Stimulated activated CD8-positive, alpha-beta memory T cell treated with anti-CD3 and anti-CD28 coated beads, Interleukin-7, amount 100 ng/mL, for 48 hours (primary cell): ENCODE data around the gene LRRTM1.

Experiments used
- DNase-seq, 2 donors: peaks; one replicate each; pipeline ENCODE4 v3.0.0-alpha.2; 2020; ENCODE audit warnings: low read depth in 1 of 2; ENCODE audit errors: extremely low read depth in 1 of 2

The LRRTM1 gene

DNA sequence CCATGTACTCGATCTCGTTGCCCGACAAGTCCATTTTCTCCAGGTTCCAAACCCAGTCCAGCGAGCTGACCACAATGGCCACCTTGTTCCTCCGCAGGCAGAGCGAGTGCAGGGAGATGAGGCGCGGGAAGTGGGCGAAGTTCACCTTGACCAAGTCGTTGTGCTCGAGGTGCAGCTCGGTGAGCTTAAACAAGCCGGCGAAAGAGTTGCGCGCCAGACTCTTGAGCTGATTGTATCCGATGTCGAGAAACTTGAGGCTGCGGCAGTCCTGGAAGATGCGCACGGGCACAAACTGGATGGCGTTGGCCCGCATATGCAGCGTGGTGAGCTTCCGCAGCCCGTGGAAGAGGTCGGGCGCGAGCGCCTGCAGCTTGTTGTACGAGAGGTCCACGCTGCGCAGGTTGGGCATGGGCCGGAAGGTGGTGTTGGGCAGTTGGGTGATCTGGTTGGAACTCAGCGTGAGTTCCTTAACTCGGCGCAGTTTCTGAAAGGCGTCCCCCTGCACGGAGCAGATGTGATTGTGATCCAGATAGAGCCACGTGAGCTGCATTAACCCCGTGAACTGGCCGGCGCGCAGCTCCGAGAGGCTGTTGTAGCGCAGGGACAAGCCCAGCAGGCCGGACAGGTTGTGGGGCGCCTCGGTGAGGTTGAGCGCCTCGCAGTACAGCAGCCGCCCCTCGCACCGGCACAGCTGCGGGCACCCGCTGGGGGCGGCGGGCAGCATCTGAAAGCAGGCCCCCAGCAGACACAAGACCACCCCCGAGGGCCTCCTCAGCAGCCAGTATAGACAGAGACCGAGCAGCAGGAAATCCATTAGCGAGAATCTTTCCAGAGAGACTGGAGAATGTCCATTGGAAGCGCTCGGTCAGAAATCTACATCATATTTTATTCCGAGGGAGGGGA lies 1.3 kb downstream of the LRRTM1 start:
- no peak for DNase-seq

DNA sequence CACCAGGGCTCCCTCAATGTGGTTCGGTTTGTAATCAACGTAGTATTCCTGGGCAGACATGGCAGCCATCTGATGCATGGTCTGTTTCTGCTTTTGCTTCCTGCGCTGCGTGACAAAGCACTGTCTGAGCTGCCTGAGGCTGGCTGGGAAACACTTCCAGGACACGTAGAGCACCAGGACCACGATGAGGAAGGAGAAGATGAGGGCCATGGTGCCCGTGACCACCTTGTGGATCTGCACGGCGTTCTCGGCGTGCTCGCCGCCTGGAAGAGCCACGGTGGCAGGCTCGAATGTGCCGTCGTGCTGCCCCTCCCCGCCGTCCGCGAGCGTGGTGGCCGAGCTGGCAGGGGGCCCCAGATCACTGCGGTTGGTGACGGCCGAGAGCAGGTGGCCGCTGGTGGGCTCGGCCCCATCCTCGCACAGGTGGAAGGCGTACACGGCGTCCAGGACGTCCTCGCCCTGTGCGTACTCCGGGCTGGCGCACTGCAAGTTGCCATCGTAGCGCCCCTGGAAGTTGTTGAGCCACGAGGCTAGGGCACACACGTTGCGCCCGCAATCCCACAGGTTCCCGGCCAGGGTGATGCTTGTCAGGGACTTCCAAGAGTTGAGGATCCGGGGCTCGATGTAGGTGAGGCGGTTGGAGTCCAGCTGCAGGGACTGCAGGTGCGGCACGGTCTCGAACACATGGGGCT lies 2.1 kb downstream of the LRRTM1 start:
- DNase-seq = no peak

DNA sequence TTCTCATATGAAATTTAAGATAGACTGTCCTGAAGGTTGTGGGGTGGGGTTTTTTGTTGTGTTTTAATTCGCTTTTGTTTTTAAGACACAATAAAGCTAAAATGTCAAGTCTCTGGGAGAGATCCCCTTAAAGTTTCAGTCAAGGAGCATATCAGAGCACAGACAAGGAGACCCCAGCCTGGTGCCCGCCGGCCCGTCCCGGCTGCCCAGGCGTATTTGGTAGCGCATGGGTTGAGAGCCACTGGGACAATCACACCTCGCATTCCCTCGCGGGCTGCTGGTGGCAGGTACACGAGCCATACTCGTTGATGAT lies 2.6 kb downstream of the LRRTM1 start:
- no peak for DNase-seq

DNA sequence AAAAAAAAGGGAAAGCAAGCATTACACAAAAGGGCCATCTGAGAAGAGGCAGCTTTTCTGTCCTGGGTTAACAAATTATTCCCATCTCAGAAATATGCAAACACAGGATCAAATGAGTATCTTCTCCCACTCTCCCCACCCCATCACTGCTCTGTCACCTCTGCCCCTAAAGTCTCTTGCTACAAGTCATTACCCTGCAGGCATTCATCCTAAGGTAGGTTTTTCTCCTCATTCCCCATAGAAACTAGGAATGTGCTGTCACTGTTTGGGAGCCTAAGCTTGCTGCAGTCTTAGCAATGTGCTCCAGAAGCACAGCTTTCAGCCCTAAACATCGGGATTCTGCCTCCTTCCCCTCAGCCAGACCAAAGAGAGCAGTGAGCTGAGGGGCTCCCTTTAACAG lies 3.6 kb downstream of the LRRTM1 start:
- no peak for DNase-seq

DNA sequence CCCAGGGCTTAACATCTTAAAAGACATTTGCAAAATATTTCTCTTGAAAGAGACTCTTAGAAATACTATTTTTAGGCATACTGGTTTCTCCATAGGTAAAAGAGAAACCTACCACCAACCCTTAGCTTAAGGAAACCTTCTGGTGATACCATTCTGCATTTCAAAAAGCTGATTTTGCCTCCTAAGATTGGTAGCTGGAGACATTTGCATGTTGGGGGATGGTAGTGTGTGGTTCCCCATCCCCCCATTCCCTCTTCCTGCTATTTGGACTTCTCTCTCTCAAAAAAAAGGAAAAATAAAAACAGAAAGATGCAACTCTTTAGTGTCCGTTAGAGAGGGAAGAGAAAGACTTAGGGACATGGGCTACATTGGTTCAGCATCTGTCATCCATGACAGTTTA lies 4.2 kb downstream of the LRRTM1 start:
- no peak for DNase-seq

DNA sequence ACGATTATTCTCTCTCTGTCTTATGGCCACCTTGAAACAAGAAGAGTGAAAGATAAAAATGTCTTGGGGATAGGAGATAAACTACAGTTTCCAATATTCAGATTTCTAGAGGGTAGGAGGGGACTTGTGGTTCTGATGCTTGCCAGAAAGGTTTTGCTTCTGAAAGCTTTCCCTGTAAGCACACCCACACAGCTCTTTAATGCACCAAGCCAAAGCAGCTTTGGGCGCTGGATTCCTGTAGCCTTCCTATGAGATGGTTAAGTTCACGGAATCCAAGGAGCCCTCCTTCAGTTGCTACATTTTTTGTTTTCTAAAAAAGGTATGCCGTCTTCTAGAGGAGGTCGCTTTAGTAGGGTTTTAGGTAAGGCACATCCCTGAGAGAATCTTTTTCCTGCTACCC lies 4.9 kb downstream of the LRRTM1 start:
- DNase-seq = no peak

DNA sequence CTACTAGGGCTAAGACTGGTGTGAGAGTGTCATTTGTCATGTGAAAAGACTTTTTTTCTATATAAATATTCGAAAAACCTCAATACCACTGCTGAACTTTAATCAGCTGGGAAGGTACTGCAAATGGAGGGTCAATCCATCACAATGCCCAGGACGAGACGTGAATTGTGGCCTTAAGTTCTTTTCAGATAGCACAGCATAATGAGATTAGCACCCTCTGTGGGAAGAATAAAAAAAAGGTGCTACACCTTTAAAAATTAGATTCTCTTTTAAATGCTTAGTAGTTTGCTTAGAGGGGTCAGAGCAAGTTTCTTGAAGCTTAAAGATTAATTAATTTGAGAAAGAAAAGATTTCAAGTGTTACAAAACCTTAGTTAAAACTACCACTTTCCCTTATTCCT lies 5.6 kb downstream of the LRRTM1 start:
- no peak for DNase-seq

DNA sequence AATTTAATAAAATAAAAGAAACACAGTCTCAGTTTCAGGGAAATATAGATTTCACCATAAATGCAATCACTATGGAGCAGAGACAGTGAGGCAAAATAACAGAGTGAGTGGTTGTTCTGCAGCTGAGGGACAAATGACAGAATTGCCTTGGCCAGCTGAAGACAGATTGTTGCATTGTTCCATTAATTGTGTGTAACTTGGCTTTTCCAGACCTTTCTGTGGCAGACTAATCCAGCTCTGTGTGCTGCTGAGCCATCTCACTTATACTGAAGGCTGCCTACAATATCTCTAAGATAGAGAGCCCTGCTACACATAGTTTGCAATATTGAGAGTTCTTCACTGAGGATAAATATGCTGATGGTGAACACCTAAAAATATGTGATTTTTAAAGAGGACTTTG lies 11.5 kb downstream of the LRRTM1 start:
- DNase-seq = no peak

DNA sequence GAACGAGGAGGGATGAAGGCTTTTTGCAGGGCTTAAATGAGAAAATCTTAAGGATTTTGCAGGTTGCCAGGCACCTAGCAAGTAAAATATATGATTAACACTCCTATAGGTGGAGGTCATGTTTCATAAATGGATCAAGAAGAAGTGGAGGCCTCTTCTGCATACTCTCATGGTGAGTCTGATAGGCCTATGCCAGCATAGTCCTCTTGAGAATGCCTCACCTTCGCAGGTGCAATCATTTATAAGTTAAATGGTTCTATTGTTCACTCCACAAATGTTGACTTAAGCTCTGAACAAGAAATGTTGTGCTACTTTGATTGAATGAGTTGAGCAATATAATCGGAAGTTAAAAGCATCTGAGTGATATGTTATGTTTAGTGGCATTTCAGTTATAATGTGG lies 12.1 kb downstream of the LRRTM1 start:
- no peak for DNase-seq

DNA sequence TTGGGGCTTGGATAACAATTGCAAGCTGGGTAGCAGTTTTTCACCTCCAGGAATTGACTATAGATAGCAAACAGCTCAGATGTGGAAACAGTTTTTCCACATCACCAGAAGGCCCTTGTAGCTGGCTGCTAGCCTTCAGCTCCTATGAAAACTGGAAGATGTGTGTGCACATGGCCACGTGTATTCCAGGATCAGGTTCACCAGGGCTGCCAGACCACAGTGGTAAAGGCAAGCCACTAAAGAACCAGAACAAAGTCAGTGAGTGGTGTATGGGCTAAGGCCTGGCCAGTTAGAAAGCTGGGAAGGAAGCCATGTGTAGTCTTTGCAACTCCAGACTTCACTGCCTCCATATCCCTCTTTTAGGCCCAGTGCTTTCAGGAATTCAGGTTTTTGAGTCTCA lies 12.9 kb downstream of the LRRTM1 start:
- DNase-seq = no peak

DNA sequence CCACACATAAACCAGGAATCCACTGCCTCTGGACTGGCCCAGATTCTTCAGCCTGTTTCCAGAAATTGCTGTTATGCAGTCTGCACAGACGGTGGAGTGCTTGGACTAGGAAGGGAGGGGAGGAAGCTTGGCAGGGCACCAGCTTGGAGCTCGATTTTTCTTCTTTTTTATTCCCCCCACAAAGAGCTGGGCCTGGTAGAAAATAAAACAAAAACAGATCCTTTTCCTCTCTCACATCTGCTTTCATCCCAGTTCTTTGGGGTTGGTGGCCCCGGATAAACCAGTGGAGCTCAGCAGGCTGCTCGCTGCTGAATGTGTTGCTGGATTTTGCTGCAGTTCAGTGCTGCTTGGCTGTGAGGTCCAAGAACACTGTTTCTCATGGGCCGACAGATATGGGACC lies 16.0 kb downstream of the LRRTM1 start:
- no peak for DNase-seq

DNA sequence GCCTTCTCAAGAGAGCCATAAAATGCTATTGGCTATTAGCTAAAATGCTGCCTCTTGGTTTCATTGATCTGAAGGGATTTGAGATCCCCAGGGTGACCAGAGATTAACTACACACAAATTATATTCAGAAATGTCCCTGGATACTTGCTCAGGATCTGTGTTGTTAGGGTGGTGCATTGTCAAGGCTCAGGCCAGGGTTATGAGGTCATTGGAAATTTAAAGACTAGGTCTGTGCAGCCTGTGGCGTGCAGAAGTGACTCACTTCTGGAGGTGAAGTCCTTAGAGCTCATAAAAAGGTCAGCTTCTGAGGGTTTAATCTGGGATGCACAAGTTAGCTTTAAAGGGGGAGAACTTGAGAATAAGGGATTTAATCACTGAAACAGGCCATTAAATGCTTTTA lies 23.5 kb downstream of the LRRTM1 start:
- no peak for DNase-seq

DNA sequence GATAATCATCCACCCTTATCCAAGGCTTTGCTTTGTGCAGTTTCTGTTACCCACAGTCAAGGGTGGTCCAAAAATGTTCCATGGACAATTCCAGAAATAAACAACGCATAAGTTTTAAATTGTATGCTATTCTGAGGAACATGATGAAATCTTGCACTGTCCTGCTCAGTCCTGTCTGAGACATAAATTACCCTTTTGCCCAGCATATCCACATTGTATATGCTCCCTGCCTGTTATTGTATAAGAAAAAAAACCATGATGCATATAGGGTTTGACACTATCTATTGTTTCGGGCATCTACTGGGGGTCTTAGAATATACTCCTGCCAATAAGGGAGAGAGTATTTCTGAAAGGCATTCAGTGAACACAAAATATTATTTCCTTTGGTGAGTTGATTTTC lies 24.0 kb downstream of the LRRTM1 start:
- DNase-seq = no peak

DNA sequence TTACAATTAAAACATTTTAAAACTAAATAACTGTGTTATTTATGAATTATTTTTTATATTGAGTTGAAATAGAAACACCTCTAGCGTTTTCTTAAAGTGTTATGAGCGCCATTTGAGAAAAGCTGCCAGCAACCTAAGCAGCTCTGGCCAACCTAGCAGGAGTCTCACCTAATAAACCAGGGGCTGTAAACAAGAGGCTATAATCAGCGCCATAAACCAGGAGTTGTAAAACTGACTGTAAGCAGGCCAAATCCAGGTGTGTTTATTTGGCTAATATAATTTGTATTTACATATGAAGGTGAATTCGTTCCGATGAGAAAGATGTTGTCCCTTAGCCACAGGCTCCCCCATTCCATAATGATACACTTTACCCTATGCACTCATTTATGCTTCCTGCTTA lies 34.7 kb downstream of the LRRTM1 start:
- DNase-seq = no peak

DNA sequence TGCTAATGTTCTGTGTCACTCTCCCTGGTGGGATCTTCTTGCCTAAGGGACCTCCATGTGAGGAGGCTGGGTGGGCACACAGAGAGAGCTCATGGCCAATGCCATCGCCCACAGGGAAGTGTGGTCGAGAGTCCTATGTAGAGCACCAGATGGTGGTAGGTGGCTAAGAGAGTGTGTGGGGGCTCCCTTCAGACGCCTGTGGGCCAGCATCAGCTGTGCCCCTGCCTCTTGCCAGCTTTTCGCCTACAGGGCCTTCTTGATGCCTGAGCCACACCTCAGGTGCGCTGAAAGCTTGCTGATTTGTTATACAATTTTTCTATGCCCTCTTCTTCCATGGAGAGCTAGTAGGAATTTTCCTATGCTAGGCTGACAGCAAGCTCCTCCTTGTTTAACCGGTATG lies 38.3 kb downstream of the LRRTM1 start:
- no peak for DNase-seq

DNA sequence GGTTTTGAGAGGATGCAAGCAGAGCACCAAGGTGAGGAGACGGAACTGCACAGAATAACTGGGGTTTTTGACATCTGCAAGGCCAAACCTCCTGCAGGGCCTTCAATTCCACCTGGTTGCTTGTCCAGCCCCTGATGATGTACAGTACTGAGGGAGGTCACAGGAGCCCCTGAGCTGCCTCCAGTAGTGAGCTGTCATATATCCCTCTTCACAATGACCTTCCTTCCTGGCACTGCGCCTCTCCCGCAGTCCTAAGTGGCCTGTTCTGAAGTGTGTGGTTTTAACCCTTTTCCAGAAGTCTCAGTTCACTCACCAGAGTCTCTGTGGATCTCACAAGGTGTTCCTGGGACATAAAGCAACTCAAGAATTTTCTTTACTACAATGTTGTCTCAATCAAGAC lies 45.3 kb downstream of the LRRTM1 start:
- no peak for DNase-seq

DNA sequence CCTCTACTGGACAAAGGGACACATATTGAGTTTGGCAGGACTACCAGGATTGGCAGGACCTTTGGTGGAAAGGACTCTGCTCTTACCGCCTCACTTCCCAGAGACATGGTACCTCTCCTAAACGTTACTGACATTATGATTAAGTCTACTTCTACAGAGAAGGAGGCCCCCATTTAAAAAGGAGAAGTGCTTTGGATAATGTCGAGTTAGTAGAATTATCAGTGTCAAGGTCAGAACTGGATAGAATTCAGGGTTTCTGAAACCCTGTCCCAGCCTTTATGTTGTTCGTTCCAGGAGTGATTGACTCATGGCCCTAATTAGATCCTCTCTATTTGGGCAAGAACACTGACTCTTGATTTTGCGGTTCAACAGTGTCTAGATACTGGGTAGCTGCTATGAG lies 45.8 kb downstream of the LRRTM1 start:
- no peak for DNase-seq

DNA sequence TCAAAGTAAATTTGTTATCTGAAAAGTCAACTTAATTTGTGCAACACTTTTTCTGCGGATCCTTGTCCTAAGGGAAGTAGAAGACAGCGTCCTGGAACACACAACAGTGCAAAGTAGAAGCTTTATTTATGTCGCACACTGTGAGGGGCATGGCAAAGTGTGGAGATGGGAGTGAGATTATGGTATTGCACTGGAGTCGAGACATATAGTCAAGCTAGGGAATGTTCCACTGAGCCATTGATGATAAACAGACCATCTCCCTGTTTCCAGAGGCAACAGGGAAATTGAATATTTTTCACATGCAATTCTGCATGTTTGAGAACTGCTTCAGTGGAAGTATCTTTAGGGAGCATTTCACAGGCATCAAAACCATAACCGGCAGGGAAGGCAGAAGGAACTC lies 46.2 kb downstream of the LRRTM1 start:
- DNase-seq = no peak

DNA sequence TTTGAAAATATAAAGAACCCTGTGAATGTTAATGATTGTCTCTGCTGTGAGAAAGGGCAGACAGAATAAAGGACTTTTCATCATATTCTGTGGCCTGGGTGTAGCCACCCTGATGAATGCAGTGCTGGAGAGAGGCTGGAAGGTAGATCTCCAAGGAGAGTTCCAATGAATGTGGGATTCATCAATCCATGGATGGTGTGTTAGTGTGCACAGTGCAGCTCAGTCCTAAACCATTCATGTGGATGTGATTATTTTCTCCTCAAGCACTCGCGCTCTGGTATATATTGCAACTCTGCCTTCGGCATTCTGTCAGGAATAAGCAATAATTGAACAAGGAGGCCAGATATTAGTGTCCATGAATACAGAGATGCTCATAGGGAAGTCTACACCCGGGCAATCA lies 47.1 kb downstream of the LRRTM1 start:
- DNase-seq = no peak

DNA sequence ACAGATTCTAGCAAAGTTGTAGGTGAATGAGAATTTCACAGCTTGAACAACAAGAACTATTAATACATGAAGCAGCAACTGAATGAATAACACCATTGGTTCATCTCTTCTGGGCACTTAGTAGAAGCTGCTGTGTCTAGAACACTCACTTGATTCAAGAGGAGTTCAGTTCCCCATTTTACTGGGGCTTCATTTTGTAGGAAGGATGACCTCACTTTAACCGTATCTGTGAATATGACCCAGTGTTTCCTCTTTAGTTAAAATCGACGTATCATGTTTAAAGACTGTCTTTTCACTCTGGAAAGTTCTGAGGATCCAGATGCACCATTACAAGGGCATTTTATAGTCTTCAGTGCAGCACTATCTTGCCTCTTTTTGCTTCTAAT lies 47.8 kb downstream of the LRRTM1 start:
- DNase-seq = no peak

DNA sequence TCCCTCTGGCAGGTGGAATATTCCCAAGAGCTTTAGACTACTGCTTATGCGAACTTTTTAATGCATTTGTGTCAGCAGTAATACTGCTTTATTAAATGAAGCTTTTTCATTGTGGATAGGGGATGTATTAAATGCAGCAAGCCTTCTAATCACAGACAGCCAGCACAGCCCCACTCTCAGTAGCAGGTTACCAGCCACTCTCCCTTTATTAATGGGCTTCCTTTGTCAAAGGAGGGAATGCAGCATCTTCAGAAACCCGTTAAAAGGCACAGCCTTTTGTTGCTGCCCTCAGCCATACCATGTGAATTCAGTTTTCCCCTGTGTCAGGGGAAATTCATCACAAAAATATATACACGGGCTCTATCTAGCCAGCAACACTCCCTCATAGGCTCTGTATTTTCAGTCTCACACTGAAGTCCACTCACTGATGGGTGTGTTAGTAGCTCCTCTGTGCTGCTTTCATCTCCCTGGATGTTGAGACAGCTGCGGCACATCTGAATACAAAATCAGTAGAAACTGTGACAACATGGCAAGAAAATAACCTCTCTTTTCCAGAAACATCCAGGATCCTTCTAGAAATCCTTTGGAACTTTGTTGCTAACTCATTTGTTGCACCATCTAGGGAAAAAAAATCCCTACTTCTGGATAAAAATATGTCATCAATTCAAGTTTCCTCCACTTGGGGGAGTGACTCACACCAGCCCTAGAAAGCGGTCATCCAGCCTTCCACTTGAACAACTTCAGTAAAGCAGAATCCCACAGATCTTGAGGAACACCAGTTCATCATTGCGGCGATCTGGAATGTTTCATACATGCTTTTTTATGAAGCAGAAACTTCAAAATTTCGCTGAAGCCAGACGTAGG lies 48.4 kb downstream of the LRRTM1 start:
- DNase-seq = no peak
